NCI-H82 treated with DMSO at 0.1 percent for 48 hours (cell line): ENCODE results near the gene THUMPD1.
"Not testable (repeated sequence)": the region's sequence is repeated elsewhere in the genome, so short reads cannot be mapped to it uniquely, and the experiment has no call there.

ENCODE experiments used
- DNase-seq: peaks from one replicate; lab custom pipeline; 2025; ENCODE audit not compliant: unreplicated experiment; lab: John Stamatoyannopoulos, UW

Gene THUMPD1, protein sequence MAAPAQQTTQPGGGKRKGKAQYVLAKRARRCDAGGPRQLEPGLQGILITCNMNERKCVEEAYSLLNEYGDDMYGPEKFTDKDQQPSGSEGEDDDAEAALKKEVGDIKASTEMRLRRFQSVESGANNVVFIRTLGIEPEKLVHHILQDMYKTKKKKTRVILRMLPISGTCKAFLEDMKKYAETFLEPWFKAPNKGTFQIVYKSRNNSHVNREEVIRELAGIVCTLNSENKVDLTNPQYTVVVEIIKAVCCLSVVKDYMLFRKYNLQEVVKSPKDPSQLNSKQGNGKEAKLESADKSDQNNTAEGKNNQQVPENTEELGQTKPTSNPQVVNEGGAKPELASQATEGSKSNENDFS

GRCh38 chr16:20741554-20742285 lies at the start of gene THUMPD1:
TSS of gene THUMPD1 (minus strand) at chr16:20741818. CDS start at chr16:20741739, 79 bp downstream.
- peak; percentile 62 for DNase-seq

DNA sequence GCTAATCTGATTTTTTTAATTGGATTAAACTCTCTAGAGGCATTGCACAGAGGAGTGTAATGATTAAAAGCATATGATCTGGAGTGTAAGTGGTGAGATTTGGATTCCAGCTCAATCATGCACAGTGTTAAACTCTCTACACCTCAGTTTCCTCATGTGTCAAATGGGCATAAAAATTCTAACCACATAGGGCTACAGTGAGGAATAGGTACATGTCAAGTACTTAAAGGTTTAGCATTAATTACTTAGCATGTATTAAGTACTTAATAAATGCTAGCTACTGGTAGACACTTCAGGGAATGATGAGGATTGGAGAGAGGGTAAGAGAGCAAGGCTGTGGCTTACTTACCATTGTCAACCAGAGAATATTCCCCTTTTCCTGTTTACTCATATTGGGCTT lies 47.5 kb upstream of the THUMPD1 start:
- DNase-seq: peak; percentile 78

DNA sequence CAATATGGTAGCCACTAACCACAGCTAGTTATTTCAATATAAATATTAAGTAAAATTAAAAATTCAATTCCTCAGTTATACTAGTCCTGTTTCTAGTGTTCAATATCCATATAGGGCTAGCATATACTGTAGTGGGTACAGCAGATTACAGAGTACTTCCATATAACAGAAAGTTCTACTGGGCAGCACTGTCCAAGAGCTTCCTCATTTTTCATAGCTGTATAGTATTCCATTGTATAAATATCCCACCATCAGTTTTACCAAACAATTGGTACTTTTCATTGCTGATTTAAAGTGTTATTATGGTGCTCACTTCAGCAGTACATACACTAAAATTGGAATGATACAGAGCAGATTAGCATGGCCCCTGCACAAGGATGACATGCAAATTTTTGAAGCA lies 42.6 kb upstream of the THUMPD1 start:
- DNase-seq: no peak

- no peak for DNase-seq
Measured at GRCh38 chr16:20782470-20782869, 40.9 kb upstream of the THUMPD1 start.

DNA sequence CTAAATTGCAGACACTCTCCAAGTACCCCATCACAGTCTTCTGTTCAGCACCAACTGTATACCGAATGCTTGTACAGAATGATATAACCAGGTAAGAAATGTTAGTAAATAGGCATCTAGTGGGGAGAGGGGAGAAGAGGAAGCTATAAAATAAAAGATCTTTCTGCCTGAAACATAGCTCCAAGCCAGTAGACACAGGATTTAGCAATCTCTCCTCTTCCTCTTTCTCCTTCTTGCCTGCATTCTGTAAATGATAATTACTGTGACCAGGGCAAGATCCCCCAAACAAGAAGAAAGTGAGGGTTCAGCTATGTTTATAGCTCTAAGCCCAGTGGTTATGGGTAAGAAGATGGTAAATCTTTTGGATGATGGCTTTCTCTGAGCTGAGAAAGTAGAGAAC lies 40.1 kb upstream of the THUMPD1 start:
- no peak for DNase-seq

DNA sequence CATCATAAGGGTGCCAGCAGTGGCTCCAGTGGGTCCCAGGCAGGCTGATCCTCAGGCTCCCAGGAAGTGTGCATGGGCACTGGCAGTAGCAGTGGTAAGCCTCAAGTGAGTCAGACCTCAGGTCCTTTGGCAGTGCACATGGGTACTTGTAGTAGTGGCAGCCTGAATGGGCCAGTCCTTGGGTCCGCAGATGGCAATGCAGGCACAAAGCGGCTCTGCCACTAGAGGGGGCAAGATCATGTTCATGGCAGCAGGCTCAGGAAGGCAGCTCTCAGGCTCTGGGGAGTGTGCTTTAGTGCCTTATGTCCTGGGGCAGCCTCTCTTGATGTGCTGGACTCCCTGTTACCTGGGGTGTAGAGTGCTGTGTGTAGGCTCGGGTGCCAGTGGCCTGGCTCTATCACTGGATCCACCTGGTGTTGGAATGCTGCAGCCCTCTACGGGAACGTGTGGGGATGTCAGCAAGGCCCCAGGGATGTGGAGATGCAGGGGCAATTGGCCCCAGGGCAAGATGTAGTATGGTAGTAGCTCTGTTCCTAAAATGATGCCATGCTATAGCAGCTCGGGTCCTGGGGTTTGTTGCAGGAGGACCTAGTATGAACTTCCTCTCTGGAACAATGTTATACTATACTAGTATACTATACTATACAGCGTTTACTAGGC lies 33.2 kb upstream of the THUMPD1 start:
- peak; percentile 54 for DNase-seq

DNA sequence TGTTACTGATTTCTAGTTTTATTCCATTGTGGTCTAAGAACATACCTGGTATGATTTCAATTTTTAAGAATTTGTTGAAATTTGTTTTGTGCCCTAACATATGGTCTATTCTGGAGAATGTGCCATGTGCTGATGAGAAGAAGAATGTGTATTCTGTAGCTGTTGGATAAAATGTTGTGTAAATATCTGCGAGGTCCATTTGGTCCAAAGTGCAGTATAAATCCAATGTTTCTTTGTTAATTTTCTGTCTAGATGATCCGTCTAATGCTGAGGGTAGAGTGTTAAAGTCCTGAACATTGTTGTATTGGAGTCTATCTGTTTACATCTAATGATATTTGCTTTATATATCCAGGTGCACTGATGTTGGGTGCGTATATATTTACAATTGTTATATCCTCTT lies 32.1 kb upstream of the THUMPD1 start:
- no peak for DNase-seq

DNA sequence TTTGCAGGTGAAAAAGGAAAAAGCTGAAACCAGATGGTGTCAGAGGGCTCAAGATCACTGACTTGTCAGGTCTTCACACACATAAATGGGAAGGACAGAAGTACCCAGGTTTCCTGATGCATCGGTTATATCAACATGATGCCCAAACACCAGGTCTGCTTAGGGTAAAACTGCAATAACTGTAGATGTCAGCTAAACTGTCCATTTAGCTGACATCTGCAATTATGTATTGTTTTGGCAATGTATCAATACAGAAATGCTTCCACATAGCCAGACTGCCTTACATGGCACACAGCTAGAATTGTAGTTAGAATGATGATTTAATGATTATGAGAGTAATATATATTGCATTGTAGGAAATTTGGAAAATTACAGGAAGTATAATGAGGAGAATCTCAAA lies 27.2 kb upstream of the THUMPD1 start:
- no peak for DNase-seq

DNA sequence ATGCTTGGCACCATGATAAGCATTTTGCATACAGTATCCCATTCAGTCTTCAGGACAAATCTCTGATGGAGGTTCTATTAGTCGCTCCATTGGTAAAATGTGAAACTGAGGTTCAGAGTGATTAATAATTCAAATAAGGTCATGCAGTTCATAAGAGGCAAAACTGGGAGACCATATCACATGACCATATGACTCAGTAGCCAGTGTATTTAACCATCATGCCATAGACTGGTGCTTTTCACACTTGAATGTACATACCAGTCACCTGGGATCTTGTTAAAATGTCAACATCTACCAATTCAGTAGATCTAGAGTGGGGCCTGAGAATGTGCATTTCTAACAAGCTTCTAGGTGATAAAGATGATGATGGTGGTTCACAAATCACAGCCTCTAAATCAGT lies 26.5 kb upstream of the THUMPD1 start:
- no peak for DNase-seq

DNA sequence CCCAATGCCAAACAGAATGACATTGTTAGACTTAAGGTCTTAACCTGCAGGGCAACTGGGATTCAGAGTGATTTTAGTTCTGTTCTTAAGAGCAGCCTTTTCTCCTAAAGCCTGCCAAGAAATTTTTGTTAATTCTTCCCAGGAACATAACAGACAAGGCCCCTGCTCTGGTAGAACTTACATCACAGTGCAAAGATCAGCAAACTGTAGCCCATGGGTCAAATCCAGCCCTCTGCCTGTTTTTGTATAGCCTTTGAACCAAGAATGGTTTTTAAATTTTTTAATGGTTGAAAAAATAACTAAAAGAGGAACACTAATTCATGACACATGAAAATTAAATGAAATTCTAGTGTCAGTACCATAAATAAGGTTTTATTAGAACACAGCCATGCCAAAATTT lies 26.0 kb upstream of the THUMPD1 start:
- no peak for DNase-seq

- no peak for DNase-seq
Measured at GRCh38 chr16:20766294-20766693, 24.7 kb upstream of the THUMPD1 start.

- no peak for DNase-seq
Measured at GRCh38 chr16:20765732-20766131, 24.1 kb upstream of the THUMPD1 start.

- not testable (repeated sequence) for DNase-seq
Measured at GRCh38 chr16:20764448-20764847, 22.8 kb upstream of the THUMPD1 start.

- peak; percentile 39 for DNase-seq
Measured at GRCh38 chr16:20763461-20764232, 22.0 kb upstream of the THUMPD1 start, which contains the start of gene ACSM3. TSS of gene ACSM3 (plus strand) at chr16:20764014. CDS start at chr16:20770035, 6,021 bp downstream.

GRCh38 chr16:20762404-20763123 lies 20.9 kb upstream of the THUMPD1 start:
- DNase-seq: no peak

- DNase-seq: no peak
Measured at GRCh38 chr16:20761175-20761574, 19.6 kb upstream of the THUMPD1 start.

GRCh38 chr16:20760346-20760745 lies 18.7 kb upstream of the THUMPD1 start:
- DNase-seq: no peak

- not testable (repeated sequence) for DNase-seq
Measured at GRCh38 chr16:20755799-20756198, 14.2 kb upstream of the THUMPD1 start.

DNA sequence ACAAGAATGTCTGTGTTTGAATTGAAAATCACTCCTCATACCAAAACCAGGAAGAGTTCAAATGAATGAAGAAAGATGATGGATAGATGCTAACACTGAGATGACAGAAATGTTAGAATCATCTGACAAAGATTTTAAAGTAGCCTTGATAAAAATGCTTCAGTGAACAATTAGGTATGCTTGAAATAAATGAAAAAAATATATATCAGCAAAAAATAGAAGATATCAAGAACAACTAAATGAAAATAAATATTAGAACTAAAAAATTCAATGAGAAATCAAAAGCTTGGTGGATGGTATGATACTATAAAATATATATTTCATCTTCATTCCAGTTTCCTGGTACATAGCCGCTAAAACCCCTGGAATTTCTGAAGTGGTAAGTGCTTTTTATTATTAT lies 13.6 kb upstream of the THUMPD1 start:
- DNase-seq: no peak

GRCh38 chr16:20753727-20754126 lies 12.1 kb upstream of the THUMPD1 start:
- no peak for DNase-seq
